KMS-11 (cell line): ENCODE measurements around the gene DHX38.

Experiments
- H2AFZ ChIP-seq: fragments of 200-600 bp; sonication (generic); 2 replicates; pipeline ENCODE4 v1.6.1; 2016; ENCODE audit warnings: antibody characterized with exemption, mixed run types, low read depth
- H3K27ac ChIP-seq: fragments of 200-600 bp; sonication (generic); 2 replicates; pipeline ENCODE4 v1.6.1; 2016; ENCODE audit warnings: mild to moderate bottlenecking, mixed run types
- H3K27me3 ChIP-seq: fragments of 200-600 bp; sonication (generic); 2 replicates; pipeline ENCODE4 v1.6.1; 2017; ENCODE audit warnings: mild to moderate bottlenecking, low read depth, mixed run types, moderate library complexity; ENCODE audit not compliant: insufficient read depth
- H3K36me3 ChIP-seq: fragments of 200-600 bp; sonication (generic); 2 replicates; pipeline ENCODE4 v1.6.1; 2017; ENCODE audit warnings: mild to moderate bottlenecking, mixed run types; ENCODE audit not compliant: insufficient read depth
- H3K4me1 ChIP-seq: fragments of 200-600 bp; sonication (generic); 2 replicates; pipeline ENCODE4 v1.6.1; 2016; ENCODE audit warnings: mild to moderate bottlenecking, low read depth, mixed run types; ENCODE audit not compliant: poor library complexity, severe bottlenecking
- H3K4me2 ChIP-seq: fragments of 200-600 bp; sonication (generic); 2 replicates; pipeline ENCODE4 v1.7.0; 2016; ENCODE audit warnings: mild to moderate bottlenecking, mixed run types
- H3K4me3 ChIP-seq: fragments of 200-600 bp; sonication (generic); IDR thresholded peaks from 2 replicates; pipeline ENCODE4 v1.6.1; 2017; ENCODE audit warnings: low read depth, low read length, mixed read lengths; ENCODE audit not compliant: insufficient read depth
- H3K79me2 ChIP-seq: fragments of 200-600 bp; sonication (generic); 2 replicates; pipeline ENCODE4 v1.6.1; 2016; ENCODE audit warnings: low read depth, mixed run types; ENCODE audit not compliant: insufficient read depth
- H3K9ac ChIP-seq: fragments of 200-600 bp; sonication (generic); 2 replicates; pipeline ENCODE4 v1.6.1; 2016; ENCODE audit warnings: mild to moderate bottlenecking, mixed run types
- H4K20me1 ChIP-seq: fragments of 200-600 bp; sonication (generic); 2 replicates; pipeline ENCODE4 v1.6.1; 2016; ENCODE audit warnings: mild to moderate bottlenecking, mixed run types; ENCODE audit not compliant: insufficient read depth
- CTCF ChIP-seq: fragments of 200-600 bp; sonication (generic); conservative IDR thresholded peaks from 2 replicates; pipeline ENCODE4 v1.6.1; 2017; ENCODE audit warnings: low read depth, mild to moderate bottlenecking, antibody characterized with exemption, low read length, moderate library complexity, mixed read lengths

The DHX38 gene

GRCh38 chr16:72093448-72094265 is at the start of gene DHX38, which contains the start of gene TXNL4B:
Gene DHX38 (plus strand): TSS chr16:72093847. CDS start chr16:72096158, 2,311 bp downstream.
Gene TXNL4B (minus strand): TSS chr16:72093620. CDS start chr16:72090749, 2,871 bp downstream.
- no peak for TF ChIP-seq CTCF
- Histone ChIP-seq H3K4me2 (peak within 1 kb of the TSS; percentile 100), H3K79me2 (peaks cover 56% of the 10 kb centered on the region), H3K27ac (peak within 1 kb of the TSS; percentile 41; the same call in 1 of the 2 replicates), H3K36me3 (no peaks in the 10 kb centered on the region; the same call in 1 of the 2 replicates), H4K20me1 (no peaks in the 10 kb centered on the region), H3K9ac (peak within 1 kb of the TSS; percentile 62), H3K4me3 (no peak within 1 kb of the TSS), H2AFZ (peak within 1 kb of the TSS; percentile 85), H3K4me1 (peaks cover 21% of the 10 kb centered on the region), H3K27me3 (no peaks in the 10 kb centered on the region)

DNA sequence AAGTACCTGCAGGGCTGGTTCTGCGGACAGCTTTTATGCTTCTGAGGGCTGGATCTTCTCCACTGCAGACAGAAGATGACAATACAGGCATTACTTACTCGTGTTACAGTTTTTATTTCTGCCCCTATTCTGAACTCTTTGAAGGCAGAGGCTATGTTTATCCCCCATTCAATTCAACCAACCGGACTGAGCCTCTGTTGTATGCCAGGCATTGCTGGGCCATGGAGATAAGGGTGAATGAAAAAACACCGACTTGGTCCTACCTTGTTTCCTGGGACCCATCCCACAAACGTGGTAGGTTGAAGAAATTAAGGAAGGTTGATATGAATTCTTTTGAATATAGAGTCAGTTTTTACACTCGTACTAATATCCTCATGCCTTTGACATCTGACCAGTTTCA is 49.4 kb upstream of the DHX38 start:
- Histone ChIP-seq H3K36me3 (no peaks in the 10 kb centered on the region), H4K20me1 (no peaks in the 10 kb centered on the region), H3K27me3 (no peaks in the 10 kb centered on the region), H2AFZ (no peak overlapping the region), H3K4me1 (no peaks in the 10 kb centered on the region), H3K4me2 (no peak overlapping the region), H3K27ac (no peak overlapping the region), H3K4me3 (no peak overlapping the region), H3K79me2 (no peaks in the 10 kb centered on the region), H3K9ac (no peak overlapping the region)
- TF ChIP-seq CTCF: no peak

- no peaks in the 10 kb centered on the region for H4K20me1 ChIP-seq
- H3K27ac ChIP-seq: no peak overlapping the region
- no peak overlapping the region for H2AFZ ChIP-seq
- no peaks in the 10 kb centered on the region for H3K27me3 ChIP-seq
- H3K4me2 ChIP-seq: no peak overlapping the region
- H3K36me3 ChIP-seq: no peaks in the 10 kb centered on the region
- H3K79me2 ChIP-seq: no peaks in the 10 kb centered on the region
- TF ChIP-seq CTCF: no peak
- H3K4me1 ChIP-seq: no peaks in the 10 kb centered on the region
- H3K9ac ChIP-seq: no peak overlapping the region
- no peak overlapping the region for H3K4me3 ChIP-seq
Measured at GRCh38 chr16:72044825-72045359, 48.8 kb upstream of the DHX38 start.

- no peaks in the 10 kb centered on the region for H3K36me3 ChIP-seq
- no peaks in the 10 kb centered on the region for H3K79me2 ChIP-seq
- H3K4me3 ChIP-seq: no peak overlapping the region
- no peak for TF ChIP-seq CTCF
- H4K20me1 ChIP-seq: no peaks in the 10 kb centered on the region
- H3K4me1 ChIP-seq: no peaks in the 10 kb centered on the region
- H3K9ac ChIP-seq: no peak overlapping the region
- H2AFZ ChIP-seq: no peak overlapping the region
- no peak overlapping the region for H3K4me2 ChIP-seq
- no peak overlapping the region for H3K27ac ChIP-seq
- no peaks in the 10 kb centered on the region for H3K27me3 ChIP-seq
Measured at GRCh38 chr16:72049110-72049509, 44.5 kb upstream of the DHX38 start.
